ENCODE data around the gene KIF23. TPM values are rescaled to one million over a fixed set of nuclear protein-coding genes. Genes with fewer than 3 reads are reported as not detected.

Gene KIF23
- polyA plus RNA-seq, 1 donor (not counting 4 experiments of a cell fraction or from before 2014, with no cell fraction given), result 28.8 TPM

- FAIRE-seq, result no peak
- H3K9ac ChIP-seq (ENCODE audit: control insufficient read depth, extremely low read depth, insufficient read depth, low read length), result no peak overlapping the region
Observed at GRCh38 chr15:69472046-69472445, 57.9 kb downstream of the KIF23 start.

GRCh38 chr15:69472562-69472961, 58.4 kb downstream of the KIF23 start:
- DNase-seq (ENCODE audit: low read depth, low spot score) (no peak), FAIRE-seq (no peak)
- Histone ChIP-seq H3K9me1 (ENCODE audit: control insufficient read depth, extremely low read depth, insufficient read depth, low read length) (no peaks in the 10 kb centered on the region), H2AFZ (ENCODE audit: control insufficient read depth, low read length) (no peak overlapping the region), H3K4me3 (ENCODE audit: control insufficient read depth in 2 of 3, extremely low read depth in 1 of 3, insufficient read depth in 2 of 3, low read depth in 1 of 3, low read length in 3 of 3) (no peak overlapping the region), H3K27ac (ENCODE audit: control insufficient read depth, insufficient read depth, low read length) (no peak overlapping the region), H4K20me1 (ENCODE audit: control insufficient read depth, extremely low read depth, insufficient read depth, low read length) (no peaks in the 10 kb centered on the region), H3K36me3 (ENCODE audit: control insufficient read depth in 2 of 2, extremely low read depth in 1 of 2, insufficient read depth in 2 of 2, low read length in 2 of 2) (no peaks in the 10 kb centered on the region), H3K4me1 (ENCODE audit: control insufficient read depth, extremely low read depth, insufficient read depth, low read length) (peaks cover 29% of the 10 kb centered on the region), H3K79me2 (ENCODE audit: control insufficient read depth, insufficient read depth, low read length) (no peaks in the 10 kb centered on the region), H3K27me3 (ENCODE audit: control insufficient read depth, extremely low read depth, insufficient read depth, low read length) (no peaks in the 10 kb centered on the region), H3K9ac (ENCODE audit: control insufficient read depth, extremely low read depth, insufficient read depth, low read length) (no peak overlapping the region), H3K4me2 (ENCODE audit: control insufficient read depth, extremely low read depth, insufficient read depth, low read depth, low read length) (no peak overlapping the region), H3K9me3 (ENCODE audit: control insufficient read depth, low read depth, low read length) (no peaks in the 10 kb centered on the region)
- dilution Hi-C loops (cut with MboI; ENCODE audit: extremely low pct_ligation_motif_present, low sequenced_read_pairs), result no loop called here
- TF ChIP-seq CTCF (optimal IDR thresholded peaks at IDR 0.05 in 1 of 3, IDR thresholded peaks at IDR 0.05 in 1 of 3, conservative IDR thresholded peaks at IDR 0.05 in 1 of 3; ENCODE audit: extremely low read depth in 1 of 3, insufficient read depth in 2 of 3, low read length in 3 of 3) (no peak), EZH2 (IDR thresholded peaks at IDR 0.05; ENCODE audit: low read length) (no peak)

More at GRCh38 chr15:69472046-69472445, 57.9 kb downstream of the KIF23 start:
- Histone ChIP-seq H3K9me1 (ENCODE audit: control insufficient read depth, extremely low read depth, insufficient read depth, low read length) (no peaks in the 10 kb centered on the region), H2AFZ (ENCODE audit: control insufficient read depth, low read length) (no peak overlapping the region), H3K9me3 (ENCODE audit: control insufficient read depth, low read depth, low read length) (no peaks in the 10 kb centered on the region), H3K4me2 (ENCODE audit: control insufficient read depth, extremely low read depth, insufficient read depth, low read depth, low read length) (no peak overlapping the region), H3K27ac (ENCODE audit: control insufficient read depth, insufficient read depth, low read length) (no peak overlapping the region), H3K4me3 (ENCODE audit: control insufficient read depth in 2 of 3, extremely low read depth in 1 of 3, insufficient read depth in 2 of 3, low read depth in 1 of 3, low read length in 3 of 3) (no peak overlapping the region), H3K4me1 (ENCODE audit: control insufficient read depth, extremely low read depth, insufficient read depth, low read length) (peaks cover 30% of the 10 kb centered on the region), H3K27me3 (ENCODE audit: control insufficient read depth, extremely low read depth, insufficient read depth, low read length) (no peaks in the 10 kb centered on the region), H3K36me3 (ENCODE audit: control insufficient read depth in 2 of 2, extremely low read depth in 1 of 2, insufficient read depth in 2 of 2, low read length in 2 of 2) (no peaks in the 10 kb centered on the region), H4K20me1 (ENCODE audit: control insufficient read depth, extremely low read depth, insufficient read depth, low read length) (no peaks in the 10 kb centered on the region), H3K79me2 (ENCODE audit: control insufficient read depth, insufficient read depth, low read length) (no peaks in the 10 kb centered on the region)
- no peak for DNase-seq (ENCODE audit: low read depth, low spot score)
- dilution Hi-C loops (cut with MboI; ENCODE audit: extremely low pct_ligation_motif_present, low sequenced_read_pairs), result no loop called here
- no peak for TF ChIP-seq EZH2 (IDR thresholded peaks at IDR 0.05; ENCODE audit: low read length)
- TF ChIP-seq CTCF (optimal IDR thresholded peaks at IDR 0.05 in 1 of 3, IDR thresholded peaks at IDR 0.05 in 1 of 3, conservative IDR thresholded peaks at IDR 0.05 in 1 of 3; ENCODE audit: extremely low read depth in 1 of 3, insufficient read depth in 2 of 3, low read length in 3 of 3), result no peak
